NB4 (cell line): Measurements from ENCODE around the gene ZFP62.

Source experiments
- POLR2A ChIP-seq: IDR thresholded peaks from 2 replicates; pipeline ENCODE4 v1.6.1; 2011; ENCODE audit warnings: mild to moderate bottlenecking; ENCODE audit not compliant: insufficient read length; ENCODE audit errors: extremely low read depth
- TF ChIP-seq, protein P1 (sequence below): IDR thresholded peaks from one replicate; pipeline ENCODE4 v1.5.1; 2012; ENCODE audit warnings: low read depth, low read length
- TF ChIP-seq, protein P2 (sequence below): IDR thresholded peaks from 2 replicates; pipeline ENCODE4 v1.6.1; 2011; ENCODE audit warnings: low read depth, low read length

DNA sequence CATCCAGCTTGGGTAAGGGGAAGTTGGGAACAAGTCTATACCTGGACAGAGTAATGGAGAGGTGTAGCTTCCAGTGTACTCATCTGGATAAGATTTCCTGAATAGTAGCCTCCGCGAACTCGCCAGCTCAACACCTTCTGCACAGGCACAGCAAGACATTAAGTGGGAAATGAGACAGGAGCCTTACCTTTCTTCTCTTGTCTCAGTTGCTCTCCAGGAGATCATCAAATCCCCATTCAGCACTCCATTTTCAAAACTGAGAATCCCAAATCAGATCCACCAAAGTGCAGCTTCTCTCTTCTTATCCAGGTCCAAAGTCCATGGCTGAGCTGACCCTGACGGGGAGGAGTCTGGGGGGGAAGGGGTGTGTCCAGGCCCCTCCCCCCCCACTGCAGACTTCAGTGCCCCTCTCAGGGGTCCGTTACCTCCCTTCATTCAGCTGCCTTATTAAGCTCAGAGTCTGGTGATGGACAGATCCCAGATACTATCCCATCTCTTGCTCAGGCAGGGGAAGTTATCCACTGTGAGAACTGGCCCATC is 52.5 kb downstream of the ZFP62 start:
- TF ChIP-seq, protein P1, sequence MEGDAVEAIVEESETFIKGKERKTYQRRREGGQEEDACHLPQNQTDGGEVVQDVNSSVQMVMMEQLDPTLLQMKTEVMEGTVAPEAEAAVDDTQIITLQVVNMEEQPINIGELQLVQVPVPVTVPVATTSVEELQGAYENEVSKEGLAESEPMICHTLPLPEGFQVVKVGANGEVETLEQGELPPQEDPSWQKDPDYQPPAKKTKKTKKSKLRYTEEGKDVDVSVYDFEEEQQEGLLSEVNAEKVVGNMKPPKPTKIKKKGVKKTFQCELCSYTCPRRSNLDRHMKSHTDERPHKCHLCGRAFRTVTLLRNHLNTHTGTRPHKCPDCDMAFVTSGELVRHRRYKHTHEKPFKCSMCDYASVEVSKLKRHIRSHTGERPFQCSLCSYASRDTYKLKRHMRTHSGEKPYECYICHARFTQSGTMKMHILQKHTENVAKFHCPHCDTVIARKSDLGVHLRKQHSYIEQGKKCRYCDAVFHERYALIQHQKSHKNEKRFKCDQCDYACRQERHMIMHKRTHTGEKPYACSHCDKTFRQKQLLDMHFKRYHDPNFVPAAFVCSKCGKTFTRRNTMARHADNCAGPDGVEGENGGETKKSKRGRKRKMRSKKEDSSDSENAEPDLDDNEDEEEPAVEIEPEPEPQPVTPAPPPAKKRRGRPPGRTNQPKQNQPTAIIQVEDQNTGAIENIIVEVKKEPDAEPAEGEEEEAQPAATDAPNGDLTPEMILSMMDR = no peak
- TF ChIP-seq, protein P2, sequence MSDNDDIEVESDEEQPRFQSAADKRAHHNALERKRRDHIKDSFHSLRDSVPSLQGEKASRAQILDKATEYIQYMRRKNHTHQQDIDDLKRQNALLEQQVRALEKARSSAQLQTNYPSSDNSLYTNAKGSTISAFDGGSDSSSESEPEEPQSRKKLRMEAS = no peak
- TF ChIP-seq POLR2A = no peak
